ENCODE results near the gene COG5. TPM values are rescaled to one million over a fixed set of nuclear protein-coding genes. Genes with fewer than 3 reads are reported as not detected.

COG5 gene
- total RNA-seq, 2 donors from 2014 or later: 50.1 to 102 TPM

DNA sequence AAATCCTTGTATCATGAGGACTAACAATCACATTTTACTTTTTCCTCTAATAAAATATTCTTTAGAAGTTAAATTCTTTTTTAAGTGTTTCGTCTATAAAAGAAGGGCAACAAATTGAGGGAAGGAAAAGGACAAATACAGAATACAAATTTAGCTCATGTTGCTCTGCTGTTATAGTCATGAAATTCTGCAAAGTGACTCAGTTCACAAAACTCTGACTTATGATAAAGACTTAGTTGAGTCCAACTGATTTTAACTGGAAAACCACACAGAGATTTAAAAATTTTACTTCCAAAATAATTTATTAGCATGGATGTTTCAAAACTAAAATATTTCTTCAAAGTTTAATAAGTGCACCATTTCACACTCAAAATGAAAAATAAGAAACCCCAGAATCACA, 168.9 kb downstream of the COG5 start:
- DNase-seq: no peak
- no peaks in the 10 kb centered on the region for H3K9me3 ChIP-seq
- TF ChIP-seq, protein P1, sequence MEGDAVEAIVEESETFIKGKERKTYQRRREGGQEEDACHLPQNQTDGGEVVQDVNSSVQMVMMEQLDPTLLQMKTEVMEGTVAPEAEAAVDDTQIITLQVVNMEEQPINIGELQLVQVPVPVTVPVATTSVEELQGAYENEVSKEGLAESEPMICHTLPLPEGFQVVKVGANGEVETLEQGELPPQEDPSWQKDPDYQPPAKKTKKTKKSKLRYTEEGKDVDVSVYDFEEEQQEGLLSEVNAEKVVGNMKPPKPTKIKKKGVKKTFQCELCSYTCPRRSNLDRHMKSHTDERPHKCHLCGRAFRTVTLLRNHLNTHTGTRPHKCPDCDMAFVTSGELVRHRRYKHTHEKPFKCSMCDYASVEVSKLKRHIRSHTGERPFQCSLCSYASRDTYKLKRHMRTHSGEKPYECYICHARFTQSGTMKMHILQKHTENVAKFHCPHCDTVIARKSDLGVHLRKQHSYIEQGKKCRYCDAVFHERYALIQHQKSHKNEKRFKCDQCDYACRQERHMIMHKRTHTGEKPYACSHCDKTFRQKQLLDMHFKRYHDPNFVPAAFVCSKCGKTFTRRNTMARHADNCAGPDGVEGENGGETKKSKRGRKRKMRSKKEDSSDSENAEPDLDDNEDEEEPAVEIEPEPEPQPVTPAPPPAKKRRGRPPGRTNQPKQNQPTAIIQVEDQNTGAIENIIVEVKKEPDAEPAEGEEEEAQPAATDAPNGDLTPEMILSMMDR (IDR thresholded peaks at IDR 0.05): no peak
- TF ChIP-seq POLR2A (IDR thresholded peaks at IDR 0.05): no peak
- H3K4me3 ChIP-seq: no peak overlapping the region
- ATAC-seq: no peak
- H3K27me3 ChIP-seq: no peaks in the 10 kb centered on the region
- intact Hi-C loops (cut with DNase I): no loop called here
- peaks cover 4% of the 10 kb centered on the region for H3K4me1 ChIP-seq
- H3K36me3 ChIP-seq (replicated peaks in 1 of 2; ENCODE audit: insufficient read depth in 1 of 2, low read depth in 2 of 2): no peaks in the 10 kb centered on the region
- WGBS, 2 donors: 90 to 91% methylated on average over 1 of the region's 1 CpG
- no peak overlapping the region for H3K27ac ChIP-seq

DNA sequence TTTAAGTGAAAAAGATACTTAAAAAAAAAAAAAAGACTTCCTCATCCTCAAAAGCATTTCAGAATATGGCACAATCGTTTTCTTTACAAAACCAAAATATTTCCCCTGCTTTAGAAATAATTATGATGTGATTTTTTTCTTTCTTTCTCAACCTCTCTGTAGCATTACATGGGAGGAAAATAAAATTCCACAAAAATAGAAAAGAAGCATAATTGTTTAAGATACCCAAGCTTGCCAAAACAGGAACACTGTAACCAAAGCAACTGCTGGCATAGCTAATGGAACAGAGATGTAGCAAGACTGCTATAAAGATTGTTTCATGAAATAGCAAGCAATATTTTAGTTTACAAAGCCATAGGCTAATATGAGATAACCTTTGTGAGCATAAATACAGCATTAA, 169.4 kb downstream of the COG5 start:
- intact Hi-C loops (cut with DNase I): no loop called here
- WGBS, 2 donors: 69 to 92% methylated on average over 1 of the region's 1 CpG
- no peak for DNase-seq
- no peak overlapping the region for H3K4me3 ChIP-seq
- ATAC-seq: no peak
- H3K27me3 ChIP-seq: no peaks in the 10 kb centered on the region
- no peaks in the 10 kb centered on the region for H3K9me3 ChIP-seq
- H3K4me1 ChIP-seq: peaks cover 4% of the 10 kb centered on the region
- no peaks in the 10 kb centered on the region for H3K36me3 ChIP-seq (replicated peaks in 1 of 2; ENCODE audit: insufficient read depth in 1 of 2, low read depth in 2 of 2)
- no peak for TF ChIP-seq POLR2A (IDR thresholded peaks at IDR 0.05)
- TF ChIP-seq, protein P1 (IDR thresholded peaks at IDR 0.05): no peak
- H3K27ac ChIP-seq: no peak overlapping the region

DNA sequence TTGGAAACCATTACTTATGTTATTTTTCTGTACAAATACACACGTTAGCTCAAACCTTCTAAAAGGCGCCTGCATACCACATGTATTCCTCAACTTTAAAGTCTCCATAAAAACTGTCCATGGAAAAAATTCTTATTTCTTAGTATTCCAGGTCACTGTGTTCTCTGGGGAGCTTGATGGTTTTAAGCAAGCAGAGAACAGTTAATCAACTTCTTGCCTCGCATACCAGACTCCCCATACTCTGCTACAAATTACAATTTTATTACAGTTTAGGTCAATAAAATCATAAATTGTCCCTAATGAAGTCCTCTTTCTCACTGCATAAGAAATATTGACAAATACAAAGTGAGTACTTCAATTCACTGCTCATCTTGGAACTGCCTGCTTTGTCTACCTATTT, 170.9 kb downstream of the COG5 start:
- ATAC-seq (no peak), DNase-seq (no peak)
- WGBS, 2 donors: 82 to 91% methylated on average over 3 of the region's 3 CpGs
- H3K36me3 ChIP-seq (replicated peaks in 1 of 2; ENCODE audit: insufficient read depth in 1 of 2, low read depth in 2 of 2): no peaks in the 10 kb centered on the region
- H3K27me3 ChIP-seq: no peaks in the 10 kb centered on the region
- H3K27ac ChIP-seq: no peak overlapping the region
- H3K9me3 ChIP-seq: no peaks in the 10 kb centered on the region
- intact Hi-C loops (cut with DNase I): no loop called here
- H3K4me3 ChIP-seq: no peak overlapping the region
- peaks cover 4% of the 10 kb centered on the region for H3K4me1 ChIP-seq
- TF ChIP-seq POLR2A (IDR thresholded peaks at IDR 0.05): no peak
- TF ChIP-seq, protein P1 (IDR thresholded peaks at IDR 0.05): no peak

DNA sequence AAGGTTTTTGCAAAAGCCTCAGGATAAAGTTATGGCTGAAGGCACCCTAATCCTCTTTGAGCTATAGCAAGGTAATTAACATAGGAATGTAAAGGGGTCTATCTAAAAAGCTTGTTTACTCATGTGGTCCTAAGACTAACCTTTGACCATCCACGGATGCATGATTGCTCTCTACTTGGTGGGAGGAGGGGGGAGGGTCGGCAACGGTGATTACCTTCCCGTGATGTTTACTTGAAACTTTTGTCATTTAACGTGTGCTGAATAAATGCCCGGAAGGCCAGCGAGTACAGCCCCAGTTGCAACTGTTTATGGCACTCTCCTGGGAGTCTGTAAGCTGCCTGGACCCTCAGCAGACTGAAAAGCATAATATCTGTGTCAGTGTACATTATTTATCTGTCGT, 172.8 kb downstream of the COG5 start:
- H3K27ac ChIP-seq: no peak overlapping the region
- WGBS, 2 donors: 58 to 73% methylated on average over 8 of the region's 8 CpGs
- DNase-seq: no peak
- H3K4me3 ChIP-seq: no peak overlapping the region
- intact Hi-C loops (cut with DNase I): no loop called here
- no peaks in the 10 kb centered on the region for H3K36me3 ChIP-seq (replicated peaks in 1 of 2; ENCODE audit: insufficient read depth in 1 of 2, low read depth in 2 of 2)
- H3K9me3 ChIP-seq: no peaks in the 10 kb centered on the region
- no peaks in the 10 kb centered on the region for H3K4me1 ChIP-seq
- ATAC-seq: no peak
- no peaks in the 10 kb centered on the region for H3K27me3 ChIP-seq
- TF ChIP-seq, protein P1 (IDR thresholded peaks at IDR 0.05): no peak
- no peak for TF ChIP-seq POLR2A (IDR thresholded peaks at IDR 0.05)

DNA sequence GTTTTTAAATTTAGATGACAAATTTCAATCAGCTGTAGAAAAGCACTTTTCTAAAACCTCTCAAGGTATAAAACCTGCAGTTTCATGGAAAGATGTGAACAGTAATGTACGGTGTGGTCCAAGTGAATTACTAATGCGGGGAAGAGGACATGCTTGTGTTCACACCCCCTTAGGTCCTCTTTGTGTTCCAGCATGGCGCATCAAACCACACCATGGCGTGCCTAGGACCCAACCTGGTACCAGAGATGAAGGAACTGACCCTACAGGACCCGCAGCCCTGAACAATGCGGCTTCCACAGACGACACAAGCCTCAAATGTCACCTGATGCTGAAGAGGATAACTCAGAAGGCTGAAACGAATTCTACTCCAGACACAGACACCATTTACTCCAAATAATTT, 175.1 kb downstream of the COG5 start:
- H3K9me3 ChIP-seq: no peaks in the 10 kb centered on the region
- 94 to 95% methylated on average over 8 of the region's 8 CpGs for WGBS, 2 donors
- H3K27ac ChIP-seq: no peak overlapping the region
- H3K36me3 ChIP-seq (replicated peaks in 1 of 2; ENCODE audit: insufficient read depth in 1 of 2, low read depth in 2 of 2): no peaks in the 10 kb centered on the region
- H3K4me3 ChIP-seq: no peak overlapping the region
- H3K4me1 ChIP-seq: no peaks in the 10 kb centered on the region
- no peak for DNase-seq
- TF ChIP-seq, protein P1 (IDR thresholded peaks at IDR 0.05): no peak
- no peak for TF ChIP-seq POLR2A (IDR thresholded peaks at IDR 0.05)
- intact Hi-C loops (cut with DNase I): no loop called here
- no peak for ATAC-seq
- no peaks in the 10 kb centered on the region for H3K27me3 ChIP-seq
